GM18907 (cell line): ENCODE results near the gene RNF31.
A peak's percentile ranks its signal among the peaks of the same experiment; 100 is the strongest.

Source experiments
- ATAC-seq: cut with Tn5 transposase; IDR thresholded peaks from one replicate; pipeline ENCODE4 v1.9.1; 2021; ENCODE audit warnings: mild to moderate bottlenecking, moderate library complexity; ENCODE audit not compliant: unreplicated experiment

Gene RNF31

DNA sequence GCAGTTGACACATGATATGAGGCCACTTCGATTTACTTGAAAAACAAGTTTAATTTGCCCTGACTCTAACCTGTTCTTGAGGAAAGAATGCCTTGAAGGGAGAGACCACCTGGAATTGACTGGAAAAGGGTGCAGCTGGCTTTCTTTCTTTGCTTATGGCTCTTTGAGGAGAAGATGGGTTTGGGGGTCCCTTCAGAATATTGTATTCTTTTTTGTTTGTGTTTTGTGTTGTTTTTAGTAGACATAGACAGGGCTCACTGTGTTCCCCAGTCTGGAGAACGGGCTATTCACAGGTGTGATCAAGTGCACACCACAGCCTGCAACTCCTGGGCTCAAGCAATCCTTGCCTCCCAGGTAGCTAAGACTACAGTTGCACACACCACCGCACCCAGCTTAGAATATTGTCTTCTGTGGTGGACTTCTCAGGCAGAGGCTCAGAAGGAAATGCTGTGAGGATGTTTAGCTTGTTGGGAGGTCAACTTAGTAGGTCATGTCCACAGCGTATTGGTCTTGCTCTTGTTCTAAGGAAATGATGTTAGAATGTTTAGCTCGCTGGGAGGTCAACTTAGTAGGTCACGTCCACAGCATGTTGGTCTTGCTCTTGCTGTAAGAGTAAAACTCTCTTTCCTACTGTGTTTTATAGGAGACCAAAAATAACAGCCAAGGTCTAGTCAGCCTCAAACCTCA lies 31.0 kb upstream of the RNF31 start:
- ATAC-seq: no peak

DNA sequence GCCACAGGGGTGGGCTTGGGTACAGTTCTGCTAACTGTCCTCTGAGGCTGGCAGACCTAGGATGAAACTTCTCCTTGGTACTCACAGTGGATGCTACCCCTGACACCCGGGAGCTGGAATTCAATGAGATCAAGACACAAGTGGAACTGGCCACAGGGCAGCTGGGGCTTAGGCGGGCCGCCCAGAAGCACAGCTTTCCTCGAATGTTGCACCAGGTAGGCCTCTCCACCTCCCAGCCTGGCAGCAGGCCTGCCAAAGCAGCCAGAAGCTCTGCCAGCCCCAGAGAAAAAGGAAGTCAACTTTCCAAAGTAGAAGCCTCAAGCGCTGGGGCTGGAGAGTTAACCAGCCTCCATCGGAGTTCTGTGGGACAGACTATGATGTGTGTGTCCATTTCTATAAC lies 30.1 kb upstream of the RNF31 start:
- no peak for ATAC-seq

DNA sequence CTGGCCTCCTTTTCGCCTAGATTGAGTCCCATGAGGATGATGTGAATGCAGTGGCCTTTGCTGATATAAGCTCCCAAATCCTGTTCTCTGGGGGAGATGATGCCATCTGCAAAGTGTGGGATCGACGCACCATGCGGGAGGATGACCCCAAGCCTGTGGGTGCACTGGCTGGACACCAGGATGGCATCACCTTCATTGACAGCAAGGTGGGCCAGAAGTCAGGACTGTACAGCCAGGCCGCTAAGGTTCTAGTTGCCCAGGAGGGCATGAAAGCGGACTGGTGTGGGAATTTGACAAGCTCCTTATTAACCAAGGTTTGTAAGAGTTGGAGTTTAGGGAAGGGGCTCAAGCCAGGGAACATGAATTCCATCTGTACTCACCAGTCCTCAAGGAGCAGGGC lies 27.6 kb upstream of the RNF31 start:
- no peak for ATAC-seq

GRCh38 chr14:24121210-24121609 lies 26.1 kb upstream of the RNF31 start:
- no peak for ATAC-seq

DNA sequence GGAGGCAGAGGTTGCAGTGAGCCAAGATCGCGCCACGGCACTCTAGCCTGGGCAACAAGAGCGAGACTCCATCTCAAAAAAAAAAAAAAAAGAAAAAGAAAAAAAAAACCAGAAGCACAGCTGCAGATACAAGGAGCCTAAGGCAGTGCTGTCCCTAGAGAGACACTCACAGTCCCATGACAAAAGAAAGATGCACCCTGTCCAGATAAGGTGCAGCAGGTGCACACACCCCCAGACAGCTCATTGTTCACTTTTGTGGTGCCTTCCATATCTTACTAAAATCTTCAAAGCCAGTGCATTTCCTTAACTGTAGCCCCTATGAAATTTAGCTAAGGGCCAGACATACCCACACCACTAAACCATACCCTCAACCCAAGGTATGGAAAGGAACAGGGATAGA lies 24.9 kb upstream of the RNF31 start:
- no peak for ATAC-seq

GRCh38 chr14:24122898-24123297 lies 24.4 kb upstream of the RNF31 start:
- no peak for ATAC-seq

GRCh38 chr14:24123424-24124417 lies 23.6 kb upstream of the RNF31 start:
- peak; percentile 71 for ATAC-seq

DNA sequence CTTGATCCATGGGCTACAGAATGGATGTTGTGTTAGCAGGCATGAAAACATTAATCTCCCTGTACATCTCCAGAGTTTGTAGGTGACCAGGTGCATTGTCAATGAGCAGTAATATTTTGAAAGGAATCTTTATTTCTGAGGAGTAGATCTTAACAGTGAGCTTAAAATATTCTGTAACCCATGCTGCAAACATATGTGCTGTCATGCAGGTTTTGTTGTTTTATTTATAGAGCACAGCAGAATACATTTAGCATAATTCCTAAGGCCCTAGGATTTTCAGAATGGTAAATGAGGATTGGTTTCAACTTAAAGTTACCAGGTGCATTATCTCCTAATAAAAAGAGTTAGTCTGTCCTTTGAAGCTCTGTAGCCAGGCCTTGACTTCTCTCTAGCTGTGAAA lies 20.4 kb upstream of the RNF31 start:
- no peak for ATAC-seq

- no peak for ATAC-seq
Measured at GRCh38 chr14:24127673-24128072, 19.6 kb upstream of the RNF31 start.

DNA sequence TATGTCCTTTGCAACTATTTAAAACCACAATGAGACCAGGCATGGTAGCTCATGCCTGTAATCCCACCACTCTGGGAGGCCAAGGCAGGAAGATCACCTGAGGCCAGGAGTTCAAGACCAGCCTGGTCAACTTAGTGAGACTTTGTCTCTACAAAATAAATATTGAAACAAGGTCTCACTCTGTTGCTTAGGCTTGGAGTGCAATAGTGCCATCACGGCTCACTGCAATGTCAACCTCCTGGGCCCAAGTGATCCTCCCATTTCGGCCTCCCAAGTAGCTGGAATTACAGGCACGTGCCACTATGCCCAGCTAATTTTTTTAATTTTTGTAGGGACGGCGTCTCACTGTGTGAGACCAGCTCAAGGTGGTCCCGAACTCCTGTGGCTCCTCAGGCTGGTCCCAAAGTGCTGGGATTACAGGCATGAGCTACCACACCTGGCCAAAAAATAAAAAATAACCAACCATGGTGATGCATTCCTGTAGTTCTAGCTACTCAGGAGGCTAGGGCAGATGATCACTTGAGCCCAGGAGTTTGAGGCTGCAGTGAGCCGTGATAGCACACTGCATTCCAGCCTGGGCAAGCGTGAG lies 17.8 kb upstream of the RNF31 start:
- ATAC-seq: no peak

- ATAC-seq: no peak
Measured at GRCh38 chr14:24130380-24130716, 16.9 kb upstream of the RNF31 start, which contains the start of gene FITM1. Gene FITM1, plus strand, starts transcription at chr14:24130659. Its CDS starts 905 bp downstream, at chr14:24131564.

DNA sequence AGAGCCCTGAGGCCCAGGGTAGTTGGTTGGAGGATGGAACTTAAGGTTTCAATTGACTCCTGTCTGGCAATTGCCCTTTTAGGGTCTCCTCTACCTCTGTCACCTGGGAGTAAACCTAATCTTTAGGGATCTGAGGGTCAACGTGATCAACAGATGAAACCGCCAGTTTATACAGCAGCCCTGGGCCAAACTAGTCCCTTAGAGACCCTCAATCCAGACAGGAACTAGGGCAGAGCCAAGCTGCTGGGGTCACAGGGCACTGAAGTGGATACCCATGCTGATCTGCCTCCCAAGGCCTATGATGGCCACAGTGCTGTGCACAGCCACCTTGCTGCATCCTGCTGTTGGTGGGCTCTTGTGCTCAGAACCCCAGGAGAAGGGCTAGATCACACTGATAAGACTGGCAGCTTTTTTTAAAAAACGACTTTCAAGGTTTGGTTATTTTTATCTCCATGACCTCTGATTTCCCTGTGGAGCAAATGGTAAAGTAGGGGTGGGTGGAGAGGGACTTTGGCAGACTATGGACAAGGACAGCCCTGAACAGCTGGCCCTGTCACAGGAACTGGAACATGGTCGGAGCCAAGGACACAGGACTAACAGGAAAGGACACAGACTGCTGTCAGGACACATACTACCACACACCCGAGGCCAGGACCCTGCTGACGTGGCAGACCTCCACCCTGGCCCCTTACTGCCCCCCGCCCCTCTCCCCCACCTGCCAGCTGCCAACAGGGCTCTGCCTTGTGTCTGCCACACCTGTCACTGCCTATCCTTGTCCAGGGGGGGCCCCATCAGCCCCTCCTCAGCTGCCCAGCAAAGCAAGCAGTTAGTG lies 16.4 kb upstream of the RNF31 start:
- no peak for ATAC-seq

GRCh38 chr14:24131549-24131966 lies 15.7 kb upstream of the RNF31 start:
- ATAC-seq: no peak

- ATAC-seq: no peak
Measured at GRCh38 chr14:24132061-24132685, 15.1 kb upstream of the RNF31 start.

DNA sequence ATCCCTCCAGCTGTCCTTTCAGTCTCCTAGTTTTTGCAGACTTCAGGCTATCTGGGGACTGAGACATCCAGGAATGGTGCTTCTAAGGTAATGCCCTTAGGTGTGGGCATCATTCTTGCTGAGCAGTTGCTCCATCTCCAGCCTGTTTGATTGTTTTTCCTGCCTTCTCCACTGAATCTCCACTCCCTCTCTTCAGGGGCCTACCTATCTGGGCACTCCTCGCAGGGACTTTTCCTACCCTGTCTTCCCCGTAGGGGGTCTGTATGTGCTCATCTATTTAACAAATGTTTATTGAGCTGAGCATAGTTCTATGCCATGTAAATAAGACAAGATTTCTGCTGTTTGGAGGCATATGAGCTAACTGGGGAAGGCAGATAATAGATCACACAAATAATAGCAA lies 14.3 kb upstream of the RNF31 start:
- no peak for ATAC-seq

- no peak for ATAC-seq
Measured at GRCh38 chr14:24133735-24134134, 13.6 kb upstream of the RNF31 start.

DNA sequence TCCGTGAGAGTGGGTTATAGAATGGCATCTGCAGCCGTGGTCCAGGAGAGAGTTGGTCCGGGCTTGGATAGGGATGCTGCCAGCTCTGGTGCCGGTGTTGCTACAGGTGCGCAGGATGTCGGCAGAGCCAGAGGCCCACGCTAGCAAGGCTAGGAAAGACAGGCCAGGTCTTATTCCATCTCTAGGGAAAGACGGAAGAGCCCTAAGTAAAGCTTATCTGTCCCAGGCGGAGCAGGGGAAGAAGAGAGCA lies 11.8 kb upstream of the RNF31 start:
- ATAC-seq: peak; percentile 6

DNA sequence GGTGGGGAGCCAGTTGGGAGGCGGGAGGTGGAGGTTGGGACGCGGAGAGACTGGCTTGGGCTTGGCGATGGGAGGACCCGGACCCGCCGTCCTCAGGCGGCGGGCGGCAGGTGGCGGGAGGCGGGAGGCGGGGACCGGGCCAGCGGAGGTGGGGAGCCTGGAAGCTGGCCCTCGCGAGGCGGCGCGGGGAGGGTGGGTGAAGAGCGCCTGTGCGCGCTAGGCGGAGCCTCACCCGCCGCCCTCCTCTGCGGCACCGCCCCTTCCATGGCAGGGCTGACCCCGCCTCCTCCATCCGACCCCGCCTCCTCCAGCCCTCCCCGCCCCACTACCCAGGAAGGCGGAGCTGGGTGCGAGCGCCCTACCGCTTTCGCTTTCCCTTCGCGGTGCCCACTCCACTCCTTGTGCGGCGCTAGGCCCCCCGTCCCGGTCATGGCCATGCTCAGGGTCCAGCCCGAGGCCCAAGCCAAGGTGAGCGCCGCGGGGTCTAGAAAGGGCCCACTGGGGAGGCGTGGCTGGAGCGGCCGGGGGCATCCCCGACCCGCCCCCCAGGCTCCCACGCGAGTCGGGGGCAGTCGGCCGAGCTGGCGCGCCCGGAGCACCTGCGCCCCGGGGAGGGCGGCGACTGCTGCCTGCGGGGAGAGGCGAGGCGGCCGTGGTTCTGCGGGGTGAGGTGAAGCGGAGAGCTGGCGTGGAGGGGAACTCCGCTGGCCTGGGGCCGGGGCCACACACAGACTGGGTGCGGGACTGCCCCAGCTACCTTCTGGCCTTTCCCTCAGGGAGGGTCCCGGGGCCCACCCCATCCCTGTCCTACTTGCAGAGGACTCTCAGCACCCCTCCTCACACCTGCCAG lies 11.2 kb upstream of the RNF31 start, which contains the start of gene PSME1:
PSME1 (plus strand) TSS at position 361 of the 850 bp plus-strand sequence; CDS start at position 430, 69 bp downstream.
- ATAC-seq: peak; percentile 82

- no peak for ATAC-seq
Measured at GRCh38 chr14:24136684-24137528, 10.4 kb upstream of the RNF31 start.
